GM21526 (cell line): Measurements from ENCODE around the gene MAP2K6.

Source experiments
- ATAC-seq: cut with Tn5 transposase; IDR thresholded peaks from one replicate; pipeline ENCODE4 v1.9.1; 2021; ENCODE audit warnings: moderate library complexity; ENCODE audit not compliant: unreplicated experiment, low FRiP score

Gene MAP2K6

DNA sequence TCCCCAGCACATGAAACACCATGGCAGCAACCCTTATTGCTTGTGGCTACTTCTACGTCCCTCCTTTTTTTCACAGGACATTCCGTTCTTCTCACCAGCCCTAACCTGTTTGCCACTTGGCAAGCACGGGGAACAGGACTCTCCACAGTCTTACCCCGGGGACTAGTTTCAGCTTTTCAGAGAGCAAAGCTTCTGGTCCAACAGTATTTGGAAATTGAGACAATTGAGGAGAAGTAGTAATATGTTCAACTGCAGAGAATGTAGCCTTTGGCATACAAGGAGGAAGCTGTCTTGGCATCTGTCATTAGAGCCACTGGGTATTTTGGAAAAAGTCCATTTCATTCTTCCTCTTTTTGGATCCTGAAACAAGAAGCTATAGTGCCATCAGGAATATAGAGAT lies 65.7 kb downstream of the MAP2K6 start:
- ATAC-seq: no peak

- no peak for ATAC-seq
Measured at GRCh38 chr17:69485251-69485661, 70.8 kb downstream of the MAP2K6 start.

DNA sequence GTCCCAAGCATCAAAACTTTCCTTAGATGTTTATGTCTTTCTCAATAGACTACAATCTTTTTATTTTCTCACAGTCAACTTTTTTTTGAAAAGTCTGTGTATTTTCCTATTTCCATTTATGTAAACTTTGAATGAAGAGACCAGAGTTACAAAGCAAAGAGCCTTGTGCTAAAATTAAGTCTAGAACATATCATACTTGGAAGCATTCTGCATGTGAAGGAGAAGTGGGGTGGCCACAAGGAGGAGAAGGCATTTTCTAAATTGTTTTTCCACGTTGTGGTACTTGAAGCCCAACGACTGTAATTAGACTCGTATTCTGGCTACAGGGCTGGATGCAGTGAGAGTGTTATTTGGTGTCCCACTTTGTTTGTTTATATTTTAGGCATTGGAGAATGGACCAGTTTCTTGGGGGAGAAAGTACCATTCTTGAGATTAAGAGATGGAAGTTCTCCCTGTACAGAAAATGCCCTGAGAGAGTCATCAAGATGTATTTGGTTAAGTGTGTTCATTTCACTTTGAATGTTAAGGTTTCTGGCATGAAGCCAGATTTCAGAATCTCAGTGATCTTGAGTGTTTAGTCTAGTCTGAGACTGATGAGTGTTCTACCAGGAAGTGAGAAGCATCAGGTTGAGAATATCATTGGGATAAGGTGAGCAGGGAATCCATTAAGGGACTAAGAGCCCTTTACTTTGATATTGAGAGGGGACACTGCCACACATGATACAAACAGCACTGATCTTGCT lies 71.6 kb downstream of the MAP2K6 start:
- ATAC-seq: no peak

GRCh38 chr17:69486779-69487637 lies 72.5 kb downstream of the MAP2K6 start:
- no peak for ATAC-seq

GRCh38 chr17:69489313-69489712 lies 74.8 kb downstream of the MAP2K6 start:
- ATAC-seq: no peak

- ATAC-seq: no peak
Measured at GRCh38 chr17:69492410-69493071, 78.0 kb downstream of the MAP2K6 start.

DNA sequence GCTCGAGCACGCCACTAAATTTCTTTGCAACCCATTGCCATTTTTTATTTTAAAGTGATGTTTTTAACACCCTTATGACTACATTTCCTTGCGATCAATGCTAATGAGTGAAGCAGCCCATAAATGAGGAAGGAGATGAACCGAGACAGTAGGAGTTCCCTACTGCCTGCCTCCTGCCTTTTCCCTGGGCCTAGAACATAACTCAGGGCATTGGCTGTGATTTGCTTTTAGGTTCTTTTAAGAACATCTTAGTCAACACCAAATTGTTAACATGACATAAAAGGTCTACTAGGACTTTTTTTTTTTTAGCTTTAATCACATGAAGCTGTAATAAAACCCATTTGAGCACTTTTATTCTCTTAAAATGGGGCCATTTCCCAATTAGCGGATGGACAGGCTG lies 81.3 kb downstream of the MAP2K6 start:
- ATAC-seq: no peak

DNA sequence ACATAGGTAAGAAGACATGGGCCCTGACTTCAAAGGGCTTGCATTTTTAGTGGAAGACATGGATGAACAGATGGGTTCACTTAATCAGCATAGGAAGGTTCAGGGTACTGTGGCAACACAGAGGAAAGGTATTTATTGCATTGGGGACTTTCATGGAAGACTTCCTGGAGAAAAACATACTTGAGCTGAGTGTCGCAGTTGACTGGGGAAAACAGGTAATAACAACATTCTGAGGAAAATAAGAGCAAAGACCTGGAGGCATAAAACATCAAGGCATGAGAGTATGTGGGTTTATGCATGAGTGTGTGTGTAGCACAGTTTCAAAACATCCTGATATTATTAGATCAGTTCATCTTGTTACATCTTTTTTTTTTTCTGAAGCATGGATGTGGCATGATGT lies 82.7 kb downstream of the MAP2K6 start:
- no peak for ATAC-seq

GRCh38 chr17:69499318-69499717 lies 84.8 kb downstream of the MAP2K6 start:
- no peak for ATAC-seq

DNA sequence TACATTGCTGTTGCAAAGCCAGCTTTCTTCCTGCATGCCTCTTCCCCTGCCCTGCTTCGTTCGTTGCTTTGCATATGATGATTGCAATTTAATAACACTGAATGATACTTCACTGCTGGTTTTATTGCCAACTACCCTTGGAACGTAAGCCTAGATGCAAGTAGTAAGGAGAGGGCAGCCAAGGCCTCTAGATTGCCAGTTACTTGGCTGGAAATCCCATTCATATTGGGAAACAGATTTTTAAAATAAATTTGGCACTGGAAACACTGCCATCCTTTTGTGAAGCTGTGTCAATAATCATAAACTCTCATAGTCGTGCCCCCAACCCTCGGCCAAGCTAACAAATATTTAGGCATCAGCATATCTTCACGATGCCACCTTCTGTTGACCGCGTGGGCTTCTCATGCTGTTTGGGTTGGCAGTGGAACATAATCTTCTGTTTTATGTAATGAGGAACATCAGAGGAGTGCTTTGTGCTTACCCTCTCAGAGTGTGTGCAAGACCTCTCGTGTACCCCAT lies 86.5 kb downstream of the MAP2K6 start:
- ATAC-seq: no peak

DNA sequence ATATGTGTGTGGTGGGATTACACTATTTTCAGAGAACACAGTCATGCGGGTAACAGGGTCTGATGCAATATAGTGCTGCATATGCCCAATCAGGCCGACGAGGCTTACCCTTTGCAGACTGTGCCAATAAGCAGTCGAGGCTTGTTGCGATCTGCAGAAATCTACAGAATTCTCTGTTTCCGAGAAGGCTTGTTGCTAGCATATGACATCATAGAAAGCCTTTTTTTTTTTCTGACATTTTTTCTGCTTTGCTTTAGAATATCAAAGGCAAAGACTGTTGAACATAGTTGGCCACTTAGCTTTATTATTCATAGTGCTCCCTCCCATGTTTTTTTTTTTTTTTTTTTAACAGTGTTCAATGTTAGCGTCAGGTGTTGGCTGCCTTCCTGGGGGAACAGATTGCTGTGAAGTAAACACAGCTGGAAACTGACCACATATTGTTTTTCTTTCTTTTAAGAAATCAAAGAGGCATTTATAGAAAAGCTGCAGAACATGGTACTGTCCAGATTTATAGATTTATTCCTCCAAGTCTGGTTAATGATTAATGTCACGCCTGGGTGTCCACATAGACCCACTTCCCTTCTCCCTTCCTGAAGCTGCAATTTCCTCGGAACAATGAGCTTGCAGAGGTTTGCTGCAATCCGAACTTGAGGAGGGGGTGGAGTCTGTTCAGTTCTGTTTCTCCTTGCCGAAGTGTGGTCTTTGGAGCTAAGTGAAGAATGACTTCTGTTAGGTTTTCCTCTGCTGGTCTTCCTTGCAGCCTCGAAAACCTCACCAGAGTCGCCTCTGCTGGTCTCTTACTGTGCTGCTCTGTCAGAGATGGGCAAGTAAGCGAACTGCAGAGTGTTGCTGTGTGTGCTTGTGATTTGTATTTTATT lies 87.3 kb downstream of the MAP2K6 start:
- ATAC-seq: no peak

DNA sequence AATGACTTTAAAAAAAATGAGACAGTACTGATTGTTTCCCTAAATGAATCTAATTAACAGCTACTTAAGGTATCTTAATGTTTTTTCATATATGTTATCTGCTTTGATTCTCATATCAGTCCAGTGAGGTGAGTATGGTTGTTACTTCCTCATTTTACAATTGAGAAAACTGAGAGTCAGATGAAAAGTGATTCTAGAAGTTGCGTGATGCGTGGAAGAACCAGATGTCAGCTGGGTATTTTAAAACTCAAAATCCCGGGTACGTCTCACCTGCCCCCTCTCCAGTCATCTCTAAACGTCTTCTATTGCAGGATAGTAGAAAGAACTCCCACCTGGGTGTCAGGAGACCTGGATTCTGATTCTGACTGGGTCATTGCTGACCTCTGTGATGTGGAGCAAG lies 89.2 kb downstream of the MAP2K6 start:
- ATAC-seq: peak; percentile 93

DNA sequence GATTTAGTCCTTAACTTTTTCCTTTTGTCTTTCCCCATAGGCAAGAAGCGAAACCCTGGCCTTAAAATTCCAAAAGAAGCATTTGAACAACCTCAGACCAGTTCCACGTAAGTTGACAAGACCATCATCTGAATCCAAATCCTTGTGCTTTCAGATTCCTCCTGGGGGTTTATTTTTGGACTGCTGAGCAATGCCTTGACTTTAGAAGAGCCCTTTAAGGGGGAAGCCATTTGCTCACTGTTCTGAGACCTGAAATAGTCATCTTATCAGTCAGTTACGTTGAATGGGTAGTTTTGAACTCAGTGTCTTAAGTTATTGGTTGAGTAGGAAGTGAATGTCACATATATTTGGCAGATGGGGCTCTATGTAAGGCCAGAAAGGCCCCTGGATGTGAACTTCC lies 91.2 kb downstream of the MAP2K6 start:
- ATAC-seq: no peak

DNA sequence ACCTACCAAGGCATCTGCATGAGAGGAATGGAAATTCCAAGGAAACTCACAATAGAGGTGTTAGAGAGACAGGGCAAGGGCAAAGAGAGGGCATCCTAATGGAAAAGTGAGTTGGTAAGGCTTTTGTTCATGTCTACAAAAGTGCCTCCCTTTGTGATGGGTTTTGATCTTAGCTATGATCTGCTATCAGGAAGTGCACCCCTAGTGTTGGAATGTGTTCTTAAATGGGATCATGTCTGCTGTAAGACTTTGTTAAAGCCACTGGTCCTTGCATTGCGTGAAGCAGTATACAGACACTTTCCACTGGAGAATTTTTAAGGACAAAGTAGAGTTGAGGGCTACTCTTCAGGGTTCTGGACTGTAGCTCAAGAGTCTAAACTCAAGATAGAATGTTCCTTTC lies 92.0 kb downstream of the MAP2K6 start:
- ATAC-seq: no peak

GRCh38 chr17:69508814-69509213 lies 94.3 kb downstream of the MAP2K6 start:
- no peak for ATAC-seq

DNA sequence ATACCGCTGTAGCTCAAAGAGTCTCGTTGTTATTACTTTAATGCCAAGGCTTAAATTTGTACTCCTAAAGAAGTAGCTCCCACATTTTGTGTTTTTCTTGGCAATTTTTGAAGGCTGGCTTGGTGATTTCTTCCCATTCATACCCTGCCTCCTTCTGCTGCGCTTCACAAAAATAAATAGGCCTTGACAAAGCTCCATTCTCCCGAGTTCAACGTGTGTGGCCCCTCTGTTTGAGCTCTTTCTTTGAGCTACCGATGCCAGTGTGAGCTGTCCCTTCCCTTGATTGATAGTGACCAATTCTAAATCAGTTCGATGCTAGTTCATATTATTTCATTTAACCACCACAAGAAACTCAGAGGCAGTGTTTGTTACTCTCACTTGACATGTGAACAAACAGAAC lies 96.8 kb downstream of the MAP2K6 start:
- no peak for ATAC-seq

DNA sequence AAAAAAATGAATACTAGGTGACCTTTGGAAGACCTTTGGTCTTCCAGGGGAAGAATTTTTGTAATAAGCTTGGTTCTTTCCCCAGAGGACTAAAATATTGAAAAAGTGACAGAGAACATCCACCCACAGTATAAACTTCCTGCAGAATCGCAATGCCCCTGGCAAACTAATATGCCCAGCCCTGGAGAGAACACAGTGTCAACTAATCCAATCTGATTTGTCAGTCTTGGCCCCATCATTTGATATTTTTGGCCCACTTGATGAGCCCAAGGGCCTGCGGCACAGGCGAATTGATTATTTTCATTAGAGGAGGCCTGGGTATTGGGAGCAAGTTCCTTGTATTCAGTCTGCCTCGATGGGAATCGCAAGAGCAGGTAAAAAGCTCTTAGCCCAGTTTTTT lies 98.4 kb downstream of the MAP2K6 start:
- no peak for ATAC-seq

DNA sequence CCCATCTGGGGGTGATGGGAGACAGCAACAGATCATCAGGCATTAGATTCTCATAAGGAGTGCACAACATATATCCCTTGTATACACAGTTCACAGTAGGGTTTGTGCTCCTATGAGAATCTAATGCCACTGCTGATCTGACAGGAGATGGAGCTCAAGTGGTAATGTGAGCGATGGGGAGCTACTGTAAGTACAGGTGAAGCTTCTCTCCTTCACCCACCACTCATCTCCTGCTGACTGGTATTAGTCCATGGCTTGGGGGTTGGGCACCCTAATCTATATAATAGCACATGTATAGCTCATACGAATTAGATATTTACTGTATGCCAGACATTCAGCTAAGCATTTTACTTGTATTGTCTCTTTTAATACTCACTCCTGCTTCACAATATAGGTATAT lies 101.7 kb downstream of the MAP2K6 start:
- ATAC-seq: no peak

GRCh38 chr17:69516911-69517310 lies 102.4 kb downstream of the MAP2K6 start:
- peak; percentile 92 for ATAC-seq

GRCh38 chr17:69518951-69519350 lies 104.5 kb downstream of the MAP2K6 start:
- ATAC-seq: no peak
